ENCODE results near the gene KATNB1. TPM values are rescaled to one million over a fixed set of nuclear protein-coding genes. Genes with fewer than 3 reads are reported as not detected.

KATNB1 gene
- total RNA-seq, 2 donors from 2014 or later = 9.0 to 16.2 TPM

DNA sequence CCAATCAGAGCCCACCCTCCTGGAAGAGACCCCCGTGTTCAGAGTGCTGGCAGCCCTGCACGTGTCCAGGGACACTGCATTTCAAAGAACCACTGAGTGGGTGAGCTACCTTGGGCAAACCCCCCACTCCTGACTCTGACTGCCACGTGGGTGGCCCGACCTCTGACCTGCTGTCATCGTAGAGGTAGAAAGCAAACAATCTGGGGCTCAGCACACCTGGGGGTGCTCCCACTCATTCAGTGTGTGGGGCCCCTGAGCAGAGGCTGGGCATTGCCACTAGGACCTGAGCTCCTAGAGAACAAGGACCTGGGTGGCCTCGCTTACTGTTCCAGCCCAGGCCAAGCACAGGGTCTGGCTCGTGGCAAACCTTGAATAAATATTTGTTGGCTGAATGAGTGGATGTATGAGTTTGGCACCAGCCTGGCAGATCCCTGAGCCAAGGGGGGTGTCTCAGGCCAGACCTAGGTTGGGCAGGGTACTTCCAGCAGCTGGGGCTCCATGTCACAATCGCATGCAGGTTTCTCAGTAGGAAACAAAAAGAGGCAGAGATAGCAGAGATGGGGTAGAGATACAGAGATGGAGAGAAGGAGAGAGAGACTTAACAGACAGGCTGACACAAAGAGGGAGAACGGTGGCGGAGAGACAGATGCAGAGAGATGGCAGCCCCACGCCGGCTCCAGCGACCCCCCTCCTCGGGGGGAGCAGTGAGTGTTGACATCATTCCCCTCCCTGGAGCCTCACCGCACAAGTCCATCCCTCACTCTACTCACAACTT, 46.4 kb upstream of the KATNB1 start:
- no peaks in the 10 kb centered on the region for H3K4me1 ChIP-seq (ENCODE audit: control insufficient read depth in 1 of 2, low read depth in 2 of 2)
- DNase-seq (ENCODE audit: low spot score) = no peak
- ATAC-seq (ENCODE audit: insufficient number of reproducible peaks, low FRiP score, low read depth) = no peak
- H3K27me3 ChIP-seq (replicated peaks; ENCODE audit: insufficient read depth) = no peaks in the 10 kb centered on the region
- H3K4me3 ChIP-seq = no peak overlapping the region
- H3K9me3 ChIP-seq = no peaks in the 10 kb centered on the region
- no peak overlapping the region for H3K27ac ChIP-seq
- H3K36me3 ChIP-seq = no peaks in the 10 kb centered on the region
- TF ChIP-seq, protein P1, sequence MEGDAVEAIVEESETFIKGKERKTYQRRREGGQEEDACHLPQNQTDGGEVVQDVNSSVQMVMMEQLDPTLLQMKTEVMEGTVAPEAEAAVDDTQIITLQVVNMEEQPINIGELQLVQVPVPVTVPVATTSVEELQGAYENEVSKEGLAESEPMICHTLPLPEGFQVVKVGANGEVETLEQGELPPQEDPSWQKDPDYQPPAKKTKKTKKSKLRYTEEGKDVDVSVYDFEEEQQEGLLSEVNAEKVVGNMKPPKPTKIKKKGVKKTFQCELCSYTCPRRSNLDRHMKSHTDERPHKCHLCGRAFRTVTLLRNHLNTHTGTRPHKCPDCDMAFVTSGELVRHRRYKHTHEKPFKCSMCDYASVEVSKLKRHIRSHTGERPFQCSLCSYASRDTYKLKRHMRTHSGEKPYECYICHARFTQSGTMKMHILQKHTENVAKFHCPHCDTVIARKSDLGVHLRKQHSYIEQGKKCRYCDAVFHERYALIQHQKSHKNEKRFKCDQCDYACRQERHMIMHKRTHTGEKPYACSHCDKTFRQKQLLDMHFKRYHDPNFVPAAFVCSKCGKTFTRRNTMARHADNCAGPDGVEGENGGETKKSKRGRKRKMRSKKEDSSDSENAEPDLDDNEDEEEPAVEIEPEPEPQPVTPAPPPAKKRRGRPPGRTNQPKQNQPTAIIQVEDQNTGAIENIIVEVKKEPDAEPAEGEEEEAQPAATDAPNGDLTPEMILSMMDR (IDR thresholded peaks at IDR 0.05) = no peak

DNA sequence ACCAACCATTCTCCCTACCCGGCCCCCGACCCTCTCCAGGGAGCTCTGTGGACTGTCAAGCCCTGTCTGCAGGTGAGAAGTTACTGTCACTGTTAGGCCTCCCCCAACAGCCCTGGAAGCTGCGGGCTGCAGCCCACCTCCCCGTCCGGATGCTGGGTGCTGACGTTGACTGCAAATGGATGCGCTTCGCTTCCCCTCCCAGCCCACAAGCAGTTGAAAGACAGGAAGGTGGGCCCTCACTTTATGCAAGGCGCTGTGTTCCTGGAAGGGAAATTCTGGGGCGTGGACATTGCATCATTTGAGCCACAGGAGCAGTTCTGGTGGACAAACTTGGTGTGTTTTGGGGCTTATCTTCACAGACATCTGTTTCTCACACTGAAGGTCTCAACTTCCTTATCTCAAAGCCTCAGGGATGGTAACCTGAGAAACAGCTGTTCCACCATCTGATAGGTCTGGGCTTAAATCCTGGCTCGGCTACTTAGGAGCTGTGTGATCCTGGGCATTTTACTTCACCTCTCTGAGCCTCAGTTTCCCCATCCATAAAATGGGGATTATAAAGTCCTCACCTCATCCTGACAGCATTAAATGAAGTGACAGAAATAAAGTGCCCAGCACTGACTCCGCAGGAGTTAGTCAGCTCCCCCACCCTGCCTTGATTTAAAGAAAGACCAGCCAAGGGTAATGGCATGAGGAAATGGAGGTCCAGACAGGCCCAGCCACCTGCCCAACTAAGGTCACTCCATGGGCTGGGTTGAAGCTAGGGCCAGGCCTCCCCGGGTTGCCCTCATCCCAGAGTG, 45.6 kb upstream of the KATNB1 start:
- no peaks in the 10 kb centered on the region for H3K36me3 ChIP-seq
- H3K27me3 ChIP-seq (replicated peaks; ENCODE audit: insufficient read depth) = no peaks in the 10 kb centered on the region
- ATAC-seq (ENCODE audit: insufficient number of reproducible peaks, low FRiP score, low read depth) (no peak), DNase-seq (ENCODE audit: low spot score) (no peak)
- H3K9me3 ChIP-seq = no peaks in the 10 kb centered on the region
- TF ChIP-seq, protein P1 (IDR thresholded peaks at IDR 0.05) = no peak
- H3K4me3 ChIP-seq = no peak overlapping the region
- H3K4me1 ChIP-seq (ENCODE audit: control insufficient read depth in 1 of 2, low read depth in 2 of 2) = no peaks in the 10 kb centered on the region
- no peak overlapping the region for H3K27ac ChIP-seq

DNA sequence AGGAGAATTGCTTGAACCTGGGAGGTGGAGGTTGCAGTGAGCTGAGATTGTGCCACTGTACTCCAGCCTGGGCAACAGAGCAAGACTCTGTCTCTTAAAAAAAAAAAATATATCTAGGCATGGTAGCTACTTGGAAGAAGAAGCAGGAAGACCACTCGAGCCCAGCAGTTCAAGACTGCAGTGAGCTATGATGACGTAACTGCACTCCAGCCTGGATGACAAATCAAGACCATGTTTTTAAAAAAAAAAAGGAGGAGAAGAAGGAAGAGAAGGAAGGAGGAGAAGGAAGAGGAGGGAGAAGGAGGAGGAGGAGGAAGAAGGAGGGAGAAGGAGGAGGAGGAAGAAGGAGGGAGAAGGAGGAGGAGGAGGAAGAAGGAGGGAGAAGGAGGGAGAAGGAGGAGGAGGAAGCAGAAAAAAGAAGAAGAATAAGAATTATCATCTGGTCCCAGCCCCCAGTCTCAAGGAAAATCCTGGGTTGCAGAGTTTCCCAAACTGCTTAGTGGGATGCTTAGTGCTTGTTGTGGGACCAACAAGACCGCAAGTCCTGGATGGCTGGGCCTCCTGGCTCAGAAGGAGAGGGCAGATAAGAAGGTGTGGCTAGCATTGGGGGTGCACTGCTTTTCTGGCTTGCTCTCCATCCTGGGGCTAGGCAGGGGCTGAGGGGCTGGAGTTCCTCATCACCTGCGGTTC, 44.6 kb upstream of the KATNB1 start:
- Histone ChIP-seq H3K27me3 (replicated peaks; ENCODE audit: insufficient read depth) (no peaks in the 10 kb centered on the region), H3K36me3 (no peaks in the 10 kb centered on the region), H3K4me3 (no peak overlapping the region), H3K9me3 (no peaks in the 10 kb centered on the region), H3K27ac (no peak overlapping the region), H3K4me1 (ENCODE audit: control insufficient read depth in 1 of 2, low read depth in 2 of 2) (no peaks in the 10 kb centered on the region)
- TF ChIP-seq, protein P1 (IDR thresholded peaks at IDR 0.05) = no peak
- no peak for DNase-seq (ENCODE audit: low spot score)
- ATAC-seq (ENCODE audit: insufficient number of reproducible peaks, low FRiP score, low read depth) = no peak

DNA sequence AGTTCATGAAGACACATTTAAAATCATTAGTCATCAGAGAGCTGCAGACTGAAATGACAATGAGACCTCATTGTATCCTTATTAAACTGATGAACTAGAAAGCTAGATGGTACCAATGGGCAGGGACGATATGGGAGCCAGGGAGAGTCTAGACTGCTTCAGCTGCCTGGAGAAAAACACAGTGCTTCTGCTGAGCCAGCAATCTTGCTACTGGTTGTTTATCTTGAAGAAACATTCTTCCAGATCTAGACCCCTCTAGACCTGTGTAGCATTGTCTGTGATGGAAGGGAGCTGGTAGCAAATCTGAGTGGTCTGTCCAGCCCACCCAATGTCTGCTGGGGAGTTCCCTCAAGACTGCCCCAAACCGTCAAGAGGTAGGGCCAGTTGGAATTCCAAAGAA, 42.9 kb upstream of the KATNB1 start:
- no peak for DNase-seq (ENCODE audit: low spot score)
- TF ChIP-seq, protein P1 (IDR thresholded peaks at IDR 0.05) = no peak
- H3K4me3 ChIP-seq = no peak overlapping the region
- H3K9me3 ChIP-seq = no peaks in the 10 kb centered on the region
- H3K27ac ChIP-seq = no peak overlapping the region
- H3K27me3 ChIP-seq (replicated peaks; ENCODE audit: insufficient read depth) = no peaks in the 10 kb centered on the region
- H3K4me1 ChIP-seq (ENCODE audit: control insufficient read depth in 1 of 2, low read depth in 2 of 2) = no peaks in the 10 kb centered on the region
- H3K36me3 ChIP-seq = no peaks in the 10 kb centered on the region
- ATAC-seq (ENCODE audit: insufficient number of reproducible peaks, low FRiP score, low read depth) = no peak

DNA sequence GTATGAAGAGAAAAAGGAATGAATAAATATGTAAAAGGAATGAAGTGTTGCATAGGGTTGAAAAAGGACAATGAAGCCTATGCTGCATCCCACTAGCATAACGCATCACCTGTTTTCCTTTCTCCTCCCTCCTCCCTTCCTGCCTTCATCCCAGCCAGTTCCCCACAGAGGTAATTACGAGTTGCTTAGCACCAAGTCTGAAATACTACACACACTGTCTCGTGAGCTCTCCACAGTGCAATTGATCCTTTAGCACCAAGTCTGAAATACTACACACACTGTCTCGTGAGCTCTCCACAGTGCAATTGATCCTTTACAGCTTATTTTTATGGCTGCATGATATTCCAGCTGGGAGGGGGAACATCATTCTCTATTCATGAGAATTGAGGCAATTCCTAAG, 42.0 kb upstream of the KATNB1 start:
- H3K4me3 ChIP-seq = no peak overlapping the region
- no peak overlapping the region for H3K27ac ChIP-seq
- no peaks in the 10 kb centered on the region for H3K36me3 ChIP-seq
- no peak for ATAC-seq (ENCODE audit: insufficient number of reproducible peaks, low FRiP score, low read depth)
- no peaks in the 10 kb centered on the region for H3K27me3 ChIP-seq (replicated peaks; ENCODE audit: insufficient read depth)
- no peaks in the 10 kb centered on the region for H3K4me1 ChIP-seq (ENCODE audit: control insufficient read depth in 1 of 2, low read depth in 2 of 2)
- TF ChIP-seq, protein P1 (IDR thresholded peaks at IDR 0.05) = no peak
- no peak for DNase-seq (ENCODE audit: low spot score)
- H3K9me3 ChIP-seq = no peaks in the 10 kb centered on the region
